HepG2 (cell line): Measurements from ENCODE around the gene ZC3H4. TPM values are rescaled to one million over a fixed set of nuclear protein-coding genes. Genes with fewer than 3 reads are reported as not detected.

Experiments used
- FOXA1 ChIP-seq, 2 experiments: fragments of 450-650 bp in 1 of 2; sonication (generic) in 1 of 2; formaldehyde crosslinking in 1 of 2; IDR thresholded peaks; 2 replicates each; pipeline versions ENCODE4 v1.4.0 to v1.6.1; 2016 to 2020; ENCODE audit warnings: missing genetic modification reagents in 1 of 2
- KDM6A ChIP-seq: IDR thresholded peaks from 2 replicates; pipeline ENCODE4 v1.6.1; 2016; ENCODE audit warnings: low read depth
- MAX ChIP-seq: IDR thresholded peaks from 2 replicates; pipeline ENCODE4 v1.6.1; 2012; ENCODE audit warnings: inconsistent platforms
- SMAD1 ChIP-seq: sonication (generic); formaldehyde crosslinking; IDR thresholded peaks from 2 replicates; pipeline ENCODE4 v1.4.0; 2020; ENCODE audit warnings: missing genetic modification reagents, low read depth, mild to moderate bottlenecking, borderline replicate concordance
- ZMAT3 ChIP-seq: sonication (generic); formaldehyde crosslinking; conservative IDR thresholded peaks from 2 replicates; pipeline ENCODE4 v1.7.0; 2021; ENCODE audit warnings: missing genetic modification reagents
- ZNF20 ChIP-seq: sonication (generic); formaldehyde crosslinking; IDR thresholded peaks from 2 replicates; pipeline ENCODE4 v1.4.0; 2020; ENCODE audit warnings: mild to moderate bottlenecking, moderate library complexity, missing genetic modification reagents
- ZNF598 ChIP-seq: sonication (generic); formaldehyde crosslinking; IDR thresholded peaks from 2 replicates; pipeline ENCODE4 v1.5.1; 2020; ENCODE audit warnings: mild to moderate bottlenecking, missing genetic modification reagents, borderline replicate concordance
- polyA plus RNA-seq, 8 experiments: library from polyadenylated mRNA; depleted of rRNA in 3 of 8; stranded (reverse) in 7 of 8; unstranded in 1 of 8; fragments of >200 nt; fragmentation: Illumina TruSeq in 4 of 8; extraction: Trizol in 4 of 8; gene quantifications; 2 replicates each; pipeline versions ENCODE4 v1.2.1 to v1.2.3, GENCODE V29; 2011 to 2016; ENCODE audit warnings: low read depth in 4 of 8, missing spikeins in 1 of 8, mixed read lengths in 1 of 8; ENCODE audit not compliant: insufficient read depth in 1 of 8
- total RNA-seq, 5 experiments: library from RNA; depleted of rRNA; stranded (reverse); fragments of >200 nt; fragmentation: Illumina TruSeq; extraction: Trizol; gene quantifications; 2 replicates each; pipeline ENCODE4 v1.2.3, GENCODE V29; 2016; ENCODE audit warnings: low read depth in 1 of 5
- TF ChIP-seq, protein P1 (sequence below): sonication (generic); formaldehyde crosslinking; IDR thresholded peaks from 2 replicates; pipeline ENCODE4 v1.8.0; 2022; ENCODE audit warnings: missing genetic modification reagents, mild to moderate bottlenecking, moderate library complexity, borderline replicate concordance
- TF ChIP-seq, protein P2 (sequence below): sonication (generic); formaldehyde crosslinking; IDR thresholded peaks from 2 replicates; pipeline ENCODE4 v1.5.1; 2020; ENCODE audit warnings: missing genetic modification reagents, mild to moderate bottlenecking, borderline replicate concordance
- TF ChIP-seq, protein P3 (sequence below): IDR thresholded peaks from 2 replicates; pipeline ENCODE4 v1.6.1; 2016; ENCODE audit warnings: missing biosample characterization, missing genetic modification reagents, low read depth

Gene ZC3H4
- total and polyA plus RNA-seq, 2 of the 13 experiments (the other 11 are each of a cell fraction or from before 2014, with no cell fraction given), result 1.8 to 10.7 TPM

DNA sequence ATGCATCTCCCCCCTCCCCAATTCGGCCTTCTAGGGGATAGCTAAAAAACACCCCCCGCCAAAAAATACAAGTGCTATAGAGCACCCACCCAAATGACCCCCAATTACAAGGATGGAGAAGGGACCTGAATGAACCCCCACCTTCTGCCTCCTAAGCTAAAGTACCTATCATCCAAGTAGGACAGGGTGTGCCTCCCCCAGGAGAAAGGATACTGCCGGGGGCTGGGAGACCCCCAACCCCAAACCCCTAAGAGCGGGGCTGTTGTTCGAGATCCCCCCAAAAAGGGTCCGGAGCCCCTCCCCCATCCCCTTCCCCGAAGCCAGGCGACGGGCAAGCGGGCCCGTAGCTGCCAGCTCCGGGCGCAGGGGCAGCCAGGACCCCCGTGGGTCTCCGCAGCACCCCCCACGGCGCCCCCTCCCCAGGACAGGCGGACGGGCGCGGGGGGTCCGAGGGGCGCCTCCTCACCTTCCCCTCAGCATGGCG is 1.9 kb downstream of the ZC3H4 start (continued):
- TF ChIP-seq, protein P1, sequence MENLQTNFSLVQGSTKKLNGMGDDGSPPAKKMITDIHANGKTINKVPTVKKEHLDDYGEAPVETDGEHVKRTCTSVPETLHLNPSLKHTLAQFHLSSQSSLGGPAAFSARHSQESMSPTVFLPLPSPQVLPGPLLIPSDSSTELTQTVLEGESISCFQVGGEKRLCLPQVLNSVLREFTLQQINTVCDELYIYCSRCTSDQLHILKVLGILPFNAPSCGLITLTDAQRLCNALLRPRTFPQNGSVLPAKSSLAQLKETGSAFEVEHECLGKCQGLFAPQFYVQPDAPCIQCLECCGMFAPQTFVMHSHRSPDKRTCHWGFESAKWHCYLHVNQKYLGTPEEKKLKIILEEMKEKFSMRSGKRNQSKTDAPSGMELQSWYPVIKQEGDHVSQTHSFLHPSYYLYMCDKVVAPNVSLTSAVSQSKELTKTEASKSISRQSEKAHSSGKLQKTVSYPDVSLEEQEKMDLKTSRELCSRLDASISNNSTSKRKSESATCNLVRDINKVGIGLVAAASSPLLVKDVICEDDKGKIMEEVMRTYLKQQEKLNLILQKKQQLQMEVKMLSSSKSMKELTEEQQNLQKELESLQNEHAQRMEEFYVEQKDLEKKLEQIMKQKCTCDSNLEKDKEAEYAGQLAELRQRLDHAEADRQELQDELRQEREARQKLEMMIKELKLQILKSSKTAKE, result no peak
- TF ChIP-seq ZNF598 (CRISPR knock-in tag) (no peak), ZMAT3 (no peak), ZNF20 (no peak), SMAD1 (no peak), MAX (no peak), FOXA1 (IDR thresholded peaks at IDR 0.05) (no peak), FOXA1 (CRISPR knock-in tag; IDR thresholded peaks at IDR 0.05) (no peak), KDM6A (CRISPR knock-in tag) (no peak)
- TF ChIP-seq, protein P2, sequence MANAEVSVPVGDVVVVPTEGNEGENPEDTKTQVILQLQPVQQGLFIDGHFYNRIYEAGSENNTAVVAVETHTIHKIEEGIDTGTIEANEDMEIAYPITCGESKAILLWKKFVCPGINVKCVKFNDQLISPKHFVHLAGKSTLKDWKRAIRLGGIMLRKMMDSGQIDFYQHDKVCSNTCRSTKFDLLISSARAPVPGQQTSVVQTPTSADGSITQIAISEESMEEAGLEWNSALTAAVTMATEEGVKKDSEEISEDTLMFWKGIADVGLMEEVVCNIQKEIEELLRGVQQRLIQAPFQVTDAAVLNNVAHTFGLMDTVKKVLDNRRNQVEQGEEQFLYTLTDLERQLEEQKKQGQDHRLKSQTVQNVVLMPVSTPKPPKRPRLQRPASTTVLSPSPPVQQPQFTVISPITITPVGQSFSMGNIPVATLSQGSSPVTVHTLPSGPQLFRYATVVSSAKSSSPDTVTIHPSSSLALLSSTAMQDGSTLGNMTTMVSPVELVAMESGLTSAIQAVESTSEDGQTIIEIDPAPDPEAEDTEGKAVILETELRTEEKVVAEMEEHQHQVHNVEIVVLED (CRISPR knock-in tag), result no peak
- TF ChIP-seq, protein P3, sequence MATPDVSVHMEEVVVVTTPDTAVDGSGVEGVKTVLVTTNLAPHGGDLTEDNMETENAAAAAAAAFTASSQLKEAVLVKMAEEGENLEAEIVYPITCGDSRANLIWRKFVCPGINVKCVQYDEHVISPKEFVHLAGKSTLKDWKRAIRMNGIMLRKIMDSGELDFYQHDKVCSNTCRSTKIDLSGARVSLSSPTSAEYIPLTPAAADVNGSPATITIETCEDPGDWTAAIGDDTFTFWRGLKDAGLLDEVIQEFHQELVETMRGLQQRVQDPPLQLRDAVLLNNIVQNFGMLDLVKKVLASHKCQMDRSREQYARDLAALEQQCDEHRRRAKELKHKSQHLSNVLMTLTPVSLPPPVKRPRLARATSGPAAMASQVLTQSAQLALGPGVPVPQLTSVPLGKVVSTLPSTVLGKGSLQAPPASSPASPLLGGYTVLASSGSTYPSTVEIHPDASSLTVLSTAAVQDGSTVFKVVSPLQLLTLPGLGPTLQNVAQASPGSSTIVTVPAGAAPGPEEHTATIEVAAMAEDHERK (CRISPR knock-in tag), result no peak
